GM18861 (cell line): ENCODE measurements around the gene NOL6.
A peak's percentile ranks its signal among the peaks of the same experiment; 100 is the strongest.
"Not testable (repeated sequence)": the region's sequence is repeated elsewhere in the genome, so short reads cannot be mapped to it uniquely, and the experiment has no call there.

Experiments
- ATAC-seq: cut with Tn5 transposase; IDR thresholded peaks from one replicate; pipeline ENCODE4 v1.9.1; 2021; ENCODE audit not compliant: unreplicated experiment

Gene NOL6

DNA sequence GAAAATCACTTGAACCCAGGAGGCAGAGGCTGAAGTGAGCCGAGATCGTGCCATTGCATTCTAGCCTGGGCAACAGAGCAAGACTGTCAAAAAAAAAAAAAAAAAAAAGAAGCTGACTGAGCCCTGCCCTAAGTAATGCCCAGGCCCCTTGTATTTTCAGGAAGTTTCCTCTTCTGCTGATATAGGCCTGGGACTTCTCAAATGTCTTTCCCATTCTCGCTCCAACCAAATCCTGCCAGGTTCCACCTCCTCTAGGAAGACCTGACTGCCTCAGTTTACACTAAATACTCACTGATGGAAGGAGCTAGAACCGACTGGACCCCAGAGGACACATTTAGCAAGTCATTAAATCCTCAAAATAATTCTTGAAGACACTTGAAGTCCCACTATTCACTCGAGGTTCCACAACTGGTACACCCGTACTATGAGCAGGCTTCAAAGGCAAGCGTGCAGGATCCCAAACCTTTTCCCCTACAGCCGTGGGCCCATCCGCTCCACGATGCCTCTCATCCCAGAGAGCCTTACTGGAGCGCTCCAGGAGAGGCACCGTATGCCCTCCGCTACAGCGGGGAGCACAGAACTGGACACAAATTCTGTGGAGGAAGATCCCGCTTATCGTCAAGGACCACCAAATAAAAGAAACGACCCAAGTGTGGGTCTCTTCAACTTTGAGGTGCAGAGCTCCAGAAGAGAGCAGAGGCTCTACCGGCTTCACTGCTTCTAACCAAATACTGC, 676 bp downstream of the NOL6 start:
- ATAC-seq = no peak

DNA sequence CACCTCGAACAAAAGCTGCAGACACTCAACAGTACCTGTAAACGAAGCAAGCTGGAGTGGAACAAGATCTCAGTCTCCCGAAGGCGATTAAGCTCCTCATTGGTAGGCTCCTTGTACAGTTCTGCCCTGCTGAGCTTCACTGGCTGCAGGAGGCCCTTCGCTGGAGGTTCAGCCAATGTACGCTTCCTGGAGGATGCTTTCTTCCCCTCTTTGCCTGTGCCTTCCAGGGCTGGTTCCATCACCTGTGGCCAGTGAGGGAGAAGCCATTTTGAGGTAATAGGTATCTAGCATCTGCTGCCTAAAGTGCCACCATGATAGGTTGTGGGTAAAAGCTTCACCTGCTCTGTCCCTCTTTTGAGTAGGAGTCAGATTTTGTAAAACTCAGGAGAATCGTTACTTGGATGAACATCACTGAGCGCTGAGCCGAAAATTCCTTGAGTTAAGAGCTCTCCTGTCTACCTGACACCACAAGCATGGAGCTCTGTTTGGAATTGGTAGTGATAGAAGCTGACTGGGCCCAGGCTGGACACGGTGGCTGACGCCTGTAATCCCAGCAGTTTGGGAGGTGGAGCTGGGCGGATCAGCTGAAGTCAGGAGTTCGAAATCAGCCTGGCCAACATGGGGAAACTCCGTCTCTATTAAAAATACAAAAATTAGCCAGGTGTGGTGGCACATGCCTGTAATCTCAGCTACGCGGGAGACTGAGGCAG, 1.4 kb downstream of the NOL6 start:
- ATAC-seq = no peak

DNA sequence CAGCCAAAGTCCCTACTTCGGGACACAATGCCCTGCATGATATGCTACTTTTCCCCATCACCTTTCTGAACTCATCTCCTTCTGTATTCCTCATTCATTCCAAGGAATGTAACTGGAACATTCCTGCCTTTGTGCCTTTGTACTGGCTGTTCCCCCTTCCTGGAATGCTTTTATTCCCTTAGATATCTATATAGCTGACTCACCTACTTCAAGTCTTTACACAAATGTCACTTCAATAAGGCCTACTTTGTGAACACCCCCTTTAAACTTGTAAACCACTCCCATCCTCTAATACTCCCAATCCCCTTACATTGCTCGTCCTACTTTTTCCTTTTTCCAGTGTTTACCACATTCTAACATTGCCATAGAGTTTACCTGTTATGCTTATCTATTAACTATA, 2.4 kb downstream of the NOL6 start:
- ATAC-seq = no peak

DNA sequence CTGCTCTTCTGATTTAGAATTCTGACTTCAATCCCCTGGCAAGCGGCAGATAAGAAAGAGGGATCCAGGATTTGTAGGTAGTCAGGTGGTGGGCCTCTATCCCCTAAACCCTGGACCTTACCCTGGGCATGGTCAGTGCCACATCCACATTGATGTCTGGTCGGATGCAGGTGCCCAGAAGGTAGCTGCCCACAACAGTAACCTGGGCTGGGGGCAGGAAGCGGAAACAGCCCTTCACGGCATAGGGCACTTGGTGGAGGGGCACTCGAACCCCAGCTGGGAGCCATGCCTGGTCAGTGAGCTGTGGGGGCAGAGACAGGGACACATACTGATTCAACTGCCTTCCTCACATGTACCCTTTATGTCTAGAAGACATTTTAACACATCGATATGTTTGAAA, 3.8 kb downstream of the NOL6 start:
- ATAC-seq = no peak

DNA sequence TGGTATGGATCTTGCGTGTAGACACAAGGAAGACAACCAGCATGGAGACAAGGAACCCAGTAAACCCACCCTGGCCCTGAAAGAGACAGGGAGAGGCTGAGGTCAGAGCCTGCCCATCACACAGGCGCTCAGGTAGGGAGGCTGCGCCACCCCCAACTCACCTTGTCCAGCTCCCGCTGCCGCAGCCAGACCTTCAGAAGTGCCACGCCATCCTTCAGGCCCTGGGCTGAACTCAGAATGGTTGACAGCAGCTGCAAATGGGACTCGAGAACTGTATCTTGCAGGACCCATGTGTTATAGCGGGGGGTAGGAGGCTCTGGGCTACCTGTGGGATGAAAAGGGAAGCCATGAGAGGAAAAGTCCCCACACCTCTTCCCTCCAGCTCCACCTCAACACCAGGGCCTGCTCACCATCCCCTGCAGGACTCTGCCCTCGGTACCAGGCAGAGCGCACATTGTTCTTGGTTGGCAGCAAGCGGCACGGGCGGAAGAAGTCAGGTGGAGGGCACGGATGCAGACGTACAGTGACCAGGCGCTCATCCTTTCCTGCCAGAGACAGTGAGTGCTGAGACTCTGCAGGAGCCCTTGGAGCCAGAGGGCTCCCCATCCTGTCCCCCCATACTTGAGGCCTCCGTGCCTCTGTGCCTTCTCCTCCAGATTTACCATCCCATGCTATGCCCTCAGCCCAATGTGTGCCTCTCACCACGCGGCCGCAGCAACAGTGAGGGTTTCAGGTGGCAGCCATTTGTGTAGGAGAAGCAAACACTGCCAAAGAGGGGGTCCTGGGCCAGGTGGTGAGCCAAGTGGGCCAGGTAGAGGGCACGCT, 4.7 kb downstream of the NOL6 start:
- ATAC-seq = no peak

DNA sequence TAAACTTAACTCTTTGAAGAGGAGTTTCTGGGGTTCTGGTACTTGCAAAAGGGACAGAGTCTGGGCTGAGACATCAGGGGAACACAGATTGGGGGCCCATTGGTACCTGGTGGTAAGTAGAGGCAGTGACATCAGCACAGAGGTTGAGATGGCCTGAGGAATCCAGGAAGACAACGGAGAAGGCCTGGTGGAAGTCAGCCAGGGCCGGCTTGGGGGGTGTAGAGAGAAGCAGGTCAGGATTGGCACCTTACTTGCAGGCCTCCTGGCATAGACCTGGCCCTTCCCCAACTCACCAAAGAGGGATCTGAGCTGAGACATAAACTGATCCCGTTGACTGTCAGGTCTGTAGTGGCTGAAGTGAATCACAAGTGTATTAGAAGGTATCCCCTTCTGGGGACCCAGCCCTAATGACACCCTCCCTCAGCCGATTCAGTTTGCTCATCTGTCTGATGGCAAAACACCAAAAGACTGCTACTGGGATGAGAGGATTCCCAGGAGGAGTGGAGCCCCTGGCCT, 5.5 kb downstream of the NOL6 start:
- ATAC-seq = no peak

DNA sequence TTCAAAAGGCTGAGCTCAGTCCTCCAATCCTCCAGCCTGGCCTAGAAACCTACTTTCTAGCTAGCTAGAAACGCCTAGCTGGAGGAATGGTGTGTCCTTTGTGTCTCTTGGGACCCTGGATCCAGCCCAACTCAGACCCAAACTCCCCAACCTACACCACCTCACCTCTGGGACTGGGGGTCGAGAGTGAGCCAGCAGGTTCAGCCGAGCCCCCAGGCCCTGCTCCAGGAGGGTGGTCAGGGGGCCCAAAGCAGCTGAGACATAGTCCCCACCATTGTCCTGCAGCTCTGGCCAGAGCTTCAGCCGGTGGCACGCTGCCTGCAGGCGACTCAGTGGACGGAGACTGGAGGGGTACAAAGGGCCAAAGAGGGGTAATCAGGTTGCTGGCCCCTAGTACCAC, 6.2 kb downstream of the NOL6 start:
- no peak for ATAC-seq

DNA sequence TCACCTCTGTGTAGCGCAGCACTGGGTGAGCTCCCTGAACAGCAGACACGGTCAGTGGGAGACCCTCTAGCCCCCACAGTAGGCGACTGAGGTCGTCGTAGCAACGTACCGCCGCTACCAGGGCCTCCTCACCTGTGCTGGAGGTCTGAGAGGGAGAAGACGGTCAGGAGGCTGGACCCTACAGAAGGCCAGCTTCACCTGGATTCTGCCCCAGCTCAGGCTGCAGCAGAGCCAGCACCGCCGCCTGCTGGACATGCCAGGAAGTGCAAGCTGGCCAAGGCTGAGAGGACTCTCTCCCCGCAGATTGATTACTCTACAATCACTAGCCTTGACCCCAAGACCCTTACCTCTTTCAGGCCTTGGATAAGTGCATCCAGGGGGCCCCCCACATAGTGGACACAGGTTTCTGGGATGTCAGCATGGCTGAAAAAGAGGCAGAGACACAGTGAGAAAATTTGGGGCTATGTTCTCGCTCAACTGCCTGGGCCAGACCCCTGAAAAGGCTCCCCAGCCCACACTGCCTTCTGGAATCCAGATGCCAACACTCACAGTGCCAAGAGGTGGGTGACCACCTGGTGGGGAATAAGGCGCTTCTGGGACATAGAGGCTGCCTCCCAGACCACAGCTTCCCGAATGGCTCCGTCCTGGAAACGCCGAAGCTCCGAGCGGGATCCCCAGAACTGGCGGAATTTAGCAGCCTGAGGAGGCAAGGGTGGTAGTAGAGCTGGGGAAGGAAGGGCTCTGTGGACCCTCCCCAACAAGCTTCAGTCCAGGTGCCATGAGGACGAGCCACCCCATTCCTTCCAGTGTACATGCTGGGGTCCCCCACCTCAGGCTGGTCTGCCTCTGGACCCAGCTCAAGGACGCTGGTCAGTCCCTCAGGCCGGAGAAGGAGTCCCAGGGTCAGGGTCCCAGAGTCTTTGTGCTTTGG, 6.9 kb downstream of the NOL6 start:
- ATAC-seq = no peak

DNA sequence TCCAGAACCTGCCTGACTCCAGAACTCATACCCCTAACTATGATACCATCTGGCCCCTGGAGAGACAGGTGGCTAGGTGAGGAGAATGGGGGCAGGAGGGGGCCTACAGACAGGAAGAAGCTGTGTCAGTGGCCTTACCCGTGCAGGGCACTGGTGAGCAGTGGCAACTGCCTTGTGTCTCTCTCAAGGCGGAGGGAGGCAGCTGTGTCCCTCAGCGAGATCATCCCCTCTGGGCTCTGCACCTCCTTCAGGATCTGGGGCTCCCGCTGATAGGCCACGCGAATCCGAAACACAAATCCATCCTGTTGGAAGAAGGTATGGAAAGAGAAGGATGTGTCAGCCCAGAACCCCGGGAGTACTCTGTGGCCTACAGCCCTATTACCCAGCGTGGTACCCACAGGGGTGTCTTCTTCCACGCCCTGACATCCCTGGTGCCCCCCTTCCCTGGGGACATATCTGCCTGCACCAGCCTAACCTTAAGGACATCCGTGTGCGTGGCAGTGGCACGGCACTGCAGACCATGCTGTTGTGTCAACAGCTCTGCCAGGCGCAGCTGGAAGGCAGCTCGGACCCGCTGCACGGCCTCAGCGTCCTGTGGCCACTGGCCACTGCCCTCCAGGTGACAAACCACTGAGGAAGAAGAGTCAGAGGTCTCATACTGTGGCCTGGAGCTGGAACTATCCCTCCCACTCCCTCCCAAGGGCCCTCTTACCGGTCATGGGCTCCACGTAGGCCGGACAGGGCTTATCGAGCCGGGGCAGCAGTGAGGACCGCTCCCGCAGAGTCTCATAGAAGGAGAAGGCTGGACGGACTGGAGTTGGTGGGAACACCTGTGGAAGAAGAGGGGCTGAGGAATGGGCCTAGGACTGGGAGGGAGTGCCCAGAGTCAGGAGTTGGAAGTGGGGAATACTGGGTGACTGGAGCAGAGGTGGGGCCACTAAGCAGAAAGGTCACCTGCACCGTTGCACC, 7.8 kb downstream of the NOL6 start:
- ATAC-seq = no peak

DNA sequence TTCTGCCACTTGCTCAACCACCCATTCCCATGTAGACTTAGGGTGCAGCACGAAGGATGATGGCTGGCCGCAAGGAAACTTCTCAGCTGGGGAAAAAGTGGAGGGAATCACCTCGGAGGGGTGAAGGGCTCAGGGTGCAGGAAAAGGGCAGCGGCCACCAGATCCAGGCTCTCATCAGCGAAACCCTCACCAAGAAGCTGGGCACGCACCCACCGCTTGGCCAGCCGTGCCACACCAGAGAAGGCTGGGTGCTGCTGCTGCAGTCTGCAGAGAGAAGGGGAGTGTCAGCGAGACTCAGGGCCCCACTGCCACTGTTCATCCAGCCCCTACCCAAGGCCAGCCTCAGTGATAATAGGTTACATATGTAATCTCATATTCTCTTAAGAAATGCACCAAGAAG, 8.6 kb downstream of the NOL6 start:
- ATAC-seq = no peak

DNA sequence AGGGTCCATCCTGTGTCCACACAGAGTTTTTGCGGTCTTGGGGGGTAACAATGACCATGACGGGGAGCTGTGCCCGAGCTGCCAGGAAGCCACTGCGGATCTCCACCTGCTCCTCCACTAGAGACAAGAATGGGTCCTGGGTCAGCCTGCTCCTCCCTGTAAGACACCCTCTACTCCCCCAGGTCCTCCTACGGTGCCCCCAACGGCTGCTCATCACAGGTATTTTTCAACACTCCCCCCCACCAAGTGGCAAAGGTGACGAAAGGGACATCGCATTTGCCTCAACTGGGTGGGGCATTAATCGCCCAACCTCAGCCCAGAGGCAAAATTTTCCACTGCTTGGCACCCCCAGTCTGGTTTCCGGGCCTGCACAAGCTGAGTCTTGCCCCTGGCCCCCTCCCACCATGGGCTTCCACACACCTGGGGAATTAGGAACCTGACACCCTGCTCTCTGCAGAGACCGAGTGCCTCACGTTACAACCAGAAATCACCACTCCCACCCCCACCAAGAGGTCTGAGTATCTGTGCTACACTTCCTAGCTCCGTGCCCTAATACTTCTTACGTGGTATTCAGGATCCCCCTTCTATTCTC, 9.6 kb downstream of the NOL6 start:
- no peak for ATAC-seq

DNA sequence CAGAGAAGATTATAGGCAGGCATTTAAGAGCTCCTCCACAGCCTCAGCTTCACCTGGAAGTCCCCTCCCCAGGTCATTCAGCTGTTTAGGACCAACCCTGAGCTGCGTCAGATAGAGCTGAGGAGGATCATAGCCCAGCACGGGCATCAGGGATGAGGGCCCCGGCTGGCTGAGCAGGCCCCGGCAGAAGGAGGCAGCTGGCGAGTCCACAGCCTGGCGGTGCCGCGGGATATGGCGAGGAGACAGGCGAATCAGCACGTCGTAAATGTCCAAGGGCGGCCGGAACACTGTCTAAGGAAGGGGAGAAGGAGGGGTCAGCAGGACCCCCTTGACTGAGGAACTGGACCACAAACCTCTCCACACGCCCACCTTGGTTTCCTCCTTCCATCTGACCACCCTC, 10.6 kb downstream of the NOL6 start:
- ATAC-seq = no peak

DNA sequence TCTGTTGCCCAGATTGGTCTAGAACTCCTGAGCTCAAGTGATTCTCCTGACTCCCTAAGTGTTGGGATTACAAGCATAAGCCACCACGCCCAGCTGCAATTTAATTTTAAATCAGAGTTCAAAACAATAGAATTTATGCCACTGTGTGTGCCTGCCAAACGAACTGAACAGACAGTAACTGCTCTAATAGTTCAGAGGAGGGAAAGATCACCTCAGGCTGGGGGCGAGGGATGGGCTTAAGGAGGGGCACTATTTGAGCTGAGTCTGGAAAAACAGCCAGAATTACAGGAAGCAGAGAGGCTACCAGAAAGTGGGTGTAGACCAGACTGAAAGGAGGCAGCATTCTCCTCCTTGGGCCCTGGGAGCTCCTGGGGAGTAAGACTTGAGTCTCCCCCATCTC, 12.2 kb downstream of the NOL6 start:
- ATAC-seq = no peak

DNA sequence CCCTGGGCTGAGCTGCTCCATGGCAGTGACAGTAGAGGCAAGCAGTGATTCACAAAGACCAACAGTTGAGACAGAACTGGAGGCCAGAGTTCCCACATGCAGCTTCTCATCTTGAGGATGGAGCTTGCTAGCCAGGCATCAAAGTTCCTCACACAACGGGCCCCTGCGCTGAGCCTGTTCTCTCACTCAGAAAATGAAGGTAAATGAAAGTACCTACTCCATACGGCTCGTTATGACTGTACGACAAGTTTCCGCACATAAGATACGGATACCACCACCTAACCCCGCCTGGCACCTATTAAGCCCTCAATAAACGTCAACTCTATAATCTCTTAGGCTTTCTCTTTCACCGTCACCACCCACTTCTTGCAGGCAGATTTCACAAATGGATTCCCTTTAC, 12.9 kb downstream of the NOL6 start:
- ATAC-seq = no peak

DNA sequence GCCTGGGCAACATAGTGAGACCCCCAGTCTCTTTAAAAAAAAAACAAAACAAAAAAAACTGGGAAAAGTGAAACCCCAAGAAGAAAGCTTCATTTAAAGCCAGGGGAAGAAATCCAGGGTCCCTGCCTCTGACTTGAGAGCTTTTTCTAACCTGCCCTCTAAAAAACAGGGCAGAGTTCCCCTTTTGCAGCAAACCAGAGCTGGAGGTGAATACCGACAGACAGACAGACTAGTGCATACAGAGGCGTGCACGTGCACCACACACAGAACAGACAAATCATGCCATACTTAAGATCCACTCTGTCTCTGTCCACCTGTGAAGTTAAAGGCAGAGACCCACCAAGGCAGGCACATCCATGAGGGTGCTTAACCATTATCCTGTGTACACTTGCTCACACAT, 14.6 kb downstream of the NOL6 start:
- no peak for ATAC-seq

DNA sequence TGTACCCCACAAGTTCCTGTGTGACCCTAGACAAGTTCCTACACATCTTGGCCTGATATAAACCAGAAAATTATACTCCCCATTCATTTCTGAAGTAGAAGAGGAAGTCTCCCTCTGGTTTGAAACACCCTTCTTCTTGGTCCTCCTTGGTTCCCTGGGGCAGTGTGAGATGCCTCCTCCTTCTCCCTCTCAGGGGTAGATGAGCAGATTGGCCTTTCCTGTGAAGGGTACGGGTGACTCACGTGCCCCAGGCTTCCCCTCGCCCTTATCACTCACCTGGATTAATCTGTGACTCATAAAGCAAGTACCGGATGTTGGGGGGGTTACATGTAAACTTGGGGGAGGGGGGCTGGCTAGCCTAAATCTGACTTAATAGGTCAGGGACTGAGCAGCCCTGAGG, 15.3 kb downstream of the NOL6 start:
- ATAC-seq = peak; percentile 49

DNA sequence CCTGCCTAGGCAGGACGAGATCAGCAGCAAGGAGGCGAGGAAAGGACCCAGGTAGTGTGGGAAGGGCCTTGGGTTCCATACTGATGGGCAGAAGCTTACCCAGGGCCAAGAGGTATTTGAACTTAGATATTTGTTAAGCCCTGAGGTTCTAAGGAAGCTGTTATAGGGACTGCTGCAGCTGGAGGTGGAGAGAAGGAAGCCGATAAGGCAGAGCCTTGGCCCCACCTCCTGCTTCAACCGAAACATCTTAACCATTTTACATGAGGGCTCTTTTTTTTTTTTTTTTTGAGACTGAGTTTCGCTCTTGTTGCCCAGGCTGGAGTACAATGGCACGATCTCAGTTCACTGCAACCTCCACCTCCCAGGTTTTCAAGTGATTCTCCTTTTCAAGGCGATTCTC, 17.8 kb downstream of the NOL6 start:
- no peak for ATAC-seq

DNA sequence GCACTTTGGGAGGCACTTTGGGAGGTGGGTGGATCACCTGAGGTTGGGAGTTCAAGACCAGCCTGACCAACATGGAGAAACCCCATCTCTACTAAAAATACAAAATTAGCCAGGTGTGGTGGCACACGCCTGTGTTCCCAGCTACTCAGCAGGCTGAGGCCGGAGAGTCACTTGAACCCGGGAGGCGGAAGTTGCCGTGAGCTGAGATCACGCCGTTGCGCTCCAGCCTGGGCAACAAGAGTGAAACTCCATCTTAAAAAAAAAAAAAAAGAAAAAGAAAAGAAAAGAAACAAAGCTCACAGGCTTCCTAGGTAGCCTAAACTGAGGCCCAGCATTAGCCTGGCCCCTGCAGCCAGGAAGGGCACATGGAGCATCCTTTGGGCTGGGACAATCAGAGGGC, 18.3 kb downstream of the NOL6 start:
- not testable (repeated sequence) for ATAC-seq

DNA sequence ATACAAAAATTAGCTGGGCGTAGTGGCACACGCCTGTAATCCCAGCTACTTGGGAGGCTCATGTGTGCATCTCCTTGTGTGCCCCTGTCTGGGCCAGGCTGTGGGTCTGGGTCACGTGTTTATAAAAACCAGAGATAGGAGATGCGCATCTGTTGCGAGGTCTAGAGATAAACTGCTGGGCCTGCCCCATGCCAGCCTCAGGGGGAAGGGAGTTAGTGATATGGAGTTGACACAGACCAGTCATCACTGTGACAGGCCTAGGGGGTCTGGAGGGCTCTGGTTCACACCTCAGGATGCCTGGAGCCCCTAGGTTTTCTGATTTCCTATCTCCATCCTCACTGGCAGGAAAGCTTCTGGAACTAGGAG, 19.1 kb downstream of the NOL6 start:
- not testable (repeated sequence) for ATAC-seq
